Suppressor macrophage treated with lipopolysaccharide for 1 hour (primary cell): Measurements from ENCODE around the gene MET.
A peak's percentile ranks its signal among the peaks of the same experiment; 100 is the strongest.
"Not testable (repeated sequence)": the region's sequence is repeated elsewhere in the genome, so short reads cannot be mapped to it uniquely, and the experiment has no call there.

Experiments
- DNase-seq, 3 donors: peaks; one replicate each; pipeline ENCODE4 v3.0.0-alpha.2; 2020 to 2022

Gene MET

DNA sequence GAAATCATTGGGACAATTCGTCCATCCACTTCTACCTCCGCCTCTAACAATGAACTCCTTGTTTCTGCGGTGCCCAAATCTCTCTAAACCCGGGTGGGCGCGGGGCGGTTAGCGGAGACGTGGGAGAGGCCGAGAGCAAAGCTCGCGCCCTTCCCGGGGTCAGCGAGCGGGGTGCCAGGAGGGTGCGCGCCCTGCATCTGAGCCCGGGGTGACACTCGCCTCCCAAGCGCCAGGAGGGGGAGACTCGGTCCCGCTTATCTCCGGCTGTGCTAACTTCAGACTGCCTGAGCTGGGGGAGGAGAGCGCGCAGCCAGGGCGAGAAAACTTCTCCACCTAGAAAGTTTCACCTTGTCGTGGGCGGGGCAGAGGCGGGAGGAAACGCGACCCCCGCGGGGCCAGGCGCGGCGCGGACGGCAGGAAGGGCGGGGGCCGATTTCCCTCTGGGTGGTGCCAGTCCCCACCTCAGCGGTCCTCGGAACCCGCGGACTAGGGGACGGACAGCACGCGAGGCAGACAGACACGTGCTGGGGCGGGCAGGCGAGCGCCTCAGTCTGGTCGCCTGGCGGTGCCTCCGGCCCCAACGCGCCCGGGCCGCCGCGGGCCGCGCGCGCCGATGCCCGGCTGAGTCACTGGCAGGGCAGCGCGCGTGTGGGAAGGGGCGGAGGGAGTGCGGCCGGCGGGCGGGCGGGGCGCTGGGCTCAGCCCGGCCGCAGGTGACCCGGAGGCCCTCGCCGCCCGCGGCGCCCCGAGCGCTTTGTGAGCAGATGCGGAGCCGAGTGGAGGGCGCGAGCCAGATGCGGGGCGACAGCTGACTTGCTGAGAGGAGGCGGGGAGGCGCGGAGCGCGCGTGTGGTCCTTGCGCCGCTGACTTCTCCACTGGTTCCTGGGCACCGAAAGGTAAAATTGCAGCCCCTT, at the start of gene MET:
Gene MET, plus strand, starts transcription at position 516 of the 915 bp plus-strand sequence. CDS start 26,889 bp downstream, outside the sequence.
- peak; percentile 78 to 91 (median 87) for DNase-seq

DNA sequence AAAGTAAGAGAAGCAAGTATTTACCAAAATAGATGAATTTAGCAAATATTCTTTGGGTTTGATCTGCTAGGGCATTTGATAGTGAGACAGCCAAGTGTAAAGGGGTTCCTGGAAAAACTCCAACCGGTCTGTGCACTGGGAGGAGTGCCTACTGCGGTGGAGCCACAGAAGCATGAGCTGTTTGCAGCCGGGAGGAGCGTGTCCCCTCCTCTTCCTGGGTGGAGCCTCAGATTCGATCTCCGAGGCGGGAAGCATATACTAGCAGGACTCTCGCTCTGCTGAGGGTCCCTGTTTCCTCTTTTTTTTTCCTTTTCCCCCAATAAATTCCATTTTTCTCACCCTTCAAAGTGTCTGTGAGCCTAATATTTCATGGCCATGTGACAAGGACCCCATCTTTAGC, 45.1 kb upstream of the MET start:
- no peak for DNase-seq

DNA sequence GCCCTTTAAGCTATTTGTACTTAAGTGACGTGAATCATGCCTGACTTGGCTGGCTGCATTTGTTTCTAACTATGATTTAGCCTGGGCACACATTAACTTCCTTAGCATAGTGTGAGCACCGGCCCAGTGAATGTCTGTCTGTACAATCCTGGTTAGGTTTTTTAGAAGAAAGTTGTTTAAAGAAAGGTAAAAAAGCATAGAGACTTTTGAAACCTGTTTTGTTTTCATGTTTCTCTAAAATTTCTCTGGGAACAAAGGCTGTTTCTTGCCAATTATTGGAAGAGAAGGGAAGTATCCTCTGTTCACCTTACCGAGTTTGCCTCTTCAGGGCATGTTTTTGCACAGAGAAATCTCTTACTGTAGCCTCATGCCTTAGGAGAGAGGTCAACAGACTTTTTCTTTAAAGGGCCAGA, 42.9 kb upstream of the MET start:
- no peak for DNase-seq

DNA sequence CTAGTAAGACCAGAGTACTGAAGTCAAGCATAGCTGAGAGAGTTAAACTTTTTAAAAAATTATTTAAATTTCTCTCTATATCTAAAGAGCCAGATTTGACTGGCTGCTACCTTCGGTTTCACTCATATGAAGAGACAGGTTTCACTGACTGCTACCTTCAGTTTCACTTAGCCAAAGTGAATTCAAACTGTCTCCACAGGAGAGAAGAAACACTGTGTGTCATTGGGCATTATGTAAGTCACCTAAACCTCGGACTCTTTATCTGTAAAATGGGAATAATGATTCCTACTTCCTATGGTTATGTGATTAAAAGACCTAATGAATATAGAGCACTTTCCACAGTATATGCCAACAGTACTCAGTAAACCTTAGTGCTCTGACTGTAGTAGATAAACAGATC, 41.6 kb upstream of the MET start:
- peak in 1 of 3 donors; percentile 31 for DNase-seq

DNA sequence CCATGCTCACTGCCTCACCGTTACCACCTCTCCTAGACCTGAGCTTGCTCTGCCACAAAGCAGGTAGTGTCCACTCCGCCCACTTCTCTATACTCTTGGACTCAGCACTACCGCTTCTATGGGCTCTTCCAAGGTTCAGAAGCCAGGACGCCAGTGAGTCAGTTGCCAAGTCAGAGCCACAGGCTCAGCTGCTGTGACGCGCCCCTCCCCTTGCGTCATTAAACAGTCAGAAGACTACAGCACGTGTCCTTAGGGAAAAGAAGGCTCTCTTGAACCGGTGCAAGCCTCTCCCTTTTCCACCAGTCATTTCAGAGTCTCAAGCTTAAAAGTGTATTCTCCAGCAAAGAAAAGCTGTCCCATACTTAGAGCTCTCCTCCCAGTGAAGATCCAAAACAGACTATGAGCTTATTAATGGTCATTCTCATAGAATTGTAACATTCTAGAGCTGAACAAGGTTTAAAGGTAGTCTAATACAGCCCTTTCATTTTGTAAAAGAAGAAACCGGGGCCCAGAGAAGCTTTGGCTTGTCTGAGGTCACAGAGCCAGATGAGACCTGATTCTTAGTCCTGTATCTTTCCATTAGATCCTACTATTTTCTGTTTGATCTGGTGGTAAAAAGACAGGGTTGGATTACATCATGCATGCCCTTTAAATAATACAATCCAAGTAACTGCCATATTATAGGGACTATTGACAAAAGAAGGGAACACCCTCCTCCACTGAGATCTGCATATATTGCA, 40.9 kb upstream of the MET start:
- peak; percentile 92 to 94 (median 93) for DNase-seq

DNA sequence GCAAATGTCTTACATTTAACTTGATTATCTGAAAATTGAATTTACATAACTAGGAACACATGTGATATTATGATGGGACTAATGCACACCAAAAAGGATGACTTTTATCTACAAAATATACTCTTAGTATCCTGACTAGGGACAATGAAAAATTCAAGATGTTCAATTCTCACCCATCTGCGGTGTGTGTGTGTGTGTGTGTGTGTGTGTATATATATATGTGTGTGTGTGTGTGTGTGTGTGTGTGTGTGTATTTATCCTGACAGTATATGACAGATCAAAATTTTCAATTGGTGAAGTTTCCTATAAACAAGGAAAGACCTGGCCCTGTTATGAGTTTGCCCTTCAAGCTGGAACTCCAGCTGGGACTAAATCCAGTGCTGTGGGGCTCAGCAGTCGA, 40.3 kb upstream of the MET start:
- no peak for DNase-seq

DNA sequence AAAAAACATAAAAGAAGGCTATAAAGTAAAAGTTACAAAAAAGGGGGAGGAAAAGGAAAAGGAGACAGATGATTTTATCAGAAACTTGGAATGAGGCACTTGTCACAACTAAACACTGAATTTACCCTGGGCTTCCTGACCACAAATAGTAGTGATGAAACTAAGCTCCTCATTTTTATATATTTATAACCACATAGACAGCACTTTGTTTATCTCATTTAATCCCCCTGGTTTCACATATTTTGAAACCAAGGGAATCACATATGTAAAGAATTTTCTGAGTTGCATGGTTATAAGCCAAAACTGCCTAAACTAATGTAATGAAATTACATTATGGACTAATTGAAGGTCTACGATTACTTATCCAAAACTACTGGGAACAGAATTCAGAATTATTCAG, 39.6 kb upstream of the MET start:
- DNase-seq = peak; percentile 24 to 58 (median 50)

DNA sequence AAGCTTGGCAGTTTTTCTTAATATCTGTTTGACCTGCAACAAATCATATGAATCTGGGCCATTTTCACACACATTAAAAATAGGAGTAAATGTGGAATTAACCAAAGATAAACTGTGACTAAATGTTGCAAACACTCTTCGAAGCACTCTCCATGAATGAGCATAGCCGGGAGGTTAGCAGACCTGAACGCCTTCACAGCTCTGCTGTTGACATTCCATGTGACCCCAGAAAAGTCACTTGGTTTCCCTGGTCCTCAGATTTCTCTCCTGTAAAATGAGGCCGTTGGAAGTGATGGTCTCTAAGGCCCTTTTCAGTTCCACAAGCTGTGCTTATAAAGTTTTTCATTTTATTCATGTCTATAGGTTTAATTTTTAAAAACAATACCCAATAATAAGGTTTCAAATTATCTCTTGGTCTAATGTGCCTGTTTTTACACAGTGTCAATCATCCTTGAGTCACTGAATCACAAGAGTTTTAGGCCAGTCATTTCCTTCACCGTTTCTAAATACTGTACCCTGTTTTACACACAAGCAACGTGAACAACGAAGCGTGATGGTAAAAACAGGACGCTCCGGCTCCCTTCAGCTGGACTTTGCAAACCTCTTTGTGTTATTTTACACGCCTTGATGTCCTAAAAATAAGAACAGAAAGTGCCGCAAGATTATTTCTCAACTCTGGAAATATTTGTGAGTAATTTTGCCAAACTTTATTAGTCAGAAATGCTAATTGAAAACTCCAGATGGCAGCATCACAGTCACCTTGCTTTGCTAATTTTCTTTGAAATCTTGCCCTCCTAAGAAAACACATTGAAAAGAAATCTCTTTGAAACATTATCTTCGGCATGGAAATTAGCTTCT, 38.6 kb upstream of the MET start:
- peak; percentile 82 to 95 (median 93) for DNase-seq

DNA sequence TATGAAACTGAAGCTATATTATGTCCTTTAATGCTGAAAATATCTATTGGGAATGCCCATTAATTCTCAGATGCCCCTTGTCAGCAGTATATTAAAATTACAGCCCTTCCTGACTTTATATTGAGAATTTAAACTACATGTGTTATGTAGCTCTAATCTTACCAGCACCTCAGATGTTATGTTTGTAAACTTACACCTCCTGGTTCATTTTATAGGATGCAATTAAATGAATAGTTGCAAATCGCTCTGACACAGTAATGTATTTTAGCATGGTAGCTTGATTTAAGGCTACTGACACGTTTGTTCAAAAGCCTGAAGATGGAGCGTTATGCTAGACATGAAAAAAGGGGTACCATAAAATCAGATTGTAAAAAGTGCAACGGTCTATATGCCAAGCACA, 35.0 kb upstream of the MET start:
- DNase-seq = no peak

DNA sequence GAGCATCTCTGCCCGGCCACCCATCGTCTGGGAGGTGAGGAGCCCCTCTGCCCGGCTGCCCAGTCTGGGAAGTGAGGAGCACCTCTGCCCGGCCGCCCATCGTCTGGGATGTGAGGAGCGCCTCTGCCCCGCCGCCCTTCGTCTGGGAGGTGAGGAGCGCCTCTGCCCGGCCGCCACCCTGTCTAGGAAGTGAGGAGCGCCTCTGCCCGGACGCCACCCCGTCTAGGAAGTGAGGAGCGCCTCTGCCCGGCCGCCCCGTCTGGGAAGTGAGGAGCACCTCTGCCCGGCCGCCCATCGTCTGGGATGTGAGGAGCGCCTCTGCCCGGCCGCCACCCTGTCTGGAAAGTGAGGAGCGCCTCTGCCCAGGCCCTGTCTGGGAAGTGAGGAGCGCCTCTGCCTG, 33.4 kb upstream of the MET start:
- not testable (repeated sequence) for DNase-seq

DNA sequence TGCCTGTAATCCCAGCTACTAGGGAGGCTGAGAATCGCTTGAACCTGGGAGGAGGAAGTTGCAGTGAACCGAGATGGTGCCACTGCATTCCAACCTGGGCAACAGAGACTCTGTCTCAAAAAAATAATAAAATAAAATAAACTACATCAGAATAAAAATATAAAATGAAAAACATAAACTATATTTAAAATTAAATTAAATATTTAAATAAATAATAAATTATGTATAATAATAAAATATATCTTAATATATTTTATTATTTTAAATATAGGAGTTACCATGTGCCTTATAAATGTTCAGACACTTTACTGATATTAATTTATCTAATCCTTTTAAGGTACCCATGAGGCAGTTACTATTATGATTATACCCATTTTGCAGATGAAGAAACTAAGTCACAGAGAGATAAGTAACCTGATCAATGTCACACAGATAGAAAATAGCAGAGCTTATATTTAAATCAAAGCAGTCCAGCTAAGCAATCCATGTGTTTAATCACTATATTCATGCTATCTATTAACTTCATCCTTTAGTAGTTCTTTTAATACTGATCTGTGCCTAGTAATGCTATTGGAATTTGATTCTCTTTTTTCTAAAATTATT, 30.3 kb upstream of the MET start:
- DNase-seq = no peak

DNA sequence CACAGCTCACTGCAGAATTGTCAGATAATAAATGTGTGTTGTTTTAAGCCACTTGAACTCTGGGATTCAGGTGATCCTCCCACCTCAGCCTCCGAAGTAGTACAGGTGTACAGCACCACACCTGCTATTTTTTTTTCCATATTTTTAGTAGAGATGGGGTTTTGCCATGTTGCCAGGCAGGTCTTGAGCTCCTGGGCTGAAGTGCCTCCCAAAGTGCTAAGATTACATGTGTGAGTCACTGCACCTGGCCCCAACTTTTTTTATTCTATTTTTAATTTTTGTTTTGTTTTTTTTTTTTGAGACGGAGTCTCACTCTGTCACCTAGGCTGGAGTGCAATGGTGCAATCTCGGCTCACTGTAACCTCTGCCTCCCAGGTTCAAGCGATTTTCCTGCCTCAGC, 28.8 kb upstream of the MET start:
- not testable (repeated sequence) for DNase-seq

DNA sequence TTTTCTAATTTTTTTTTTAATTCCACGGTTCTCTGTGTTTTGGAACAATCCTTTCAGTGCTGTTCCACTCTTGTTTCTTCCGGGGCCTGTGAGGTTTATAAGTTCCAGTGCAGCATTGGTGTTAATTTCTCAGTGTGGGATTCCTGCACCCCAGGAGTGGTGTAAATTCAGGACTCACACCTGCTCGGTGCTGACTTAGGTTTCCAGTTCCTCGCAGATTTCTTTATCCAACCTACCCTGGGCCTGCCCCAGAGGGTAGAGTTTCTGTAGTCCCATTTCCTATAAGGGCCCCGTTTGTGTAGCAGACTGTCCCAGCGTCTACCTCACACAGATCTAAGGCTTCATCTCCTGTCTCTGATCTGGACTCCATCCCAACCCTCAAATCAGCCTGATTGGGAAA, 27.4 kb upstream of the MET start:
- no peak for DNase-seq

DNA sequence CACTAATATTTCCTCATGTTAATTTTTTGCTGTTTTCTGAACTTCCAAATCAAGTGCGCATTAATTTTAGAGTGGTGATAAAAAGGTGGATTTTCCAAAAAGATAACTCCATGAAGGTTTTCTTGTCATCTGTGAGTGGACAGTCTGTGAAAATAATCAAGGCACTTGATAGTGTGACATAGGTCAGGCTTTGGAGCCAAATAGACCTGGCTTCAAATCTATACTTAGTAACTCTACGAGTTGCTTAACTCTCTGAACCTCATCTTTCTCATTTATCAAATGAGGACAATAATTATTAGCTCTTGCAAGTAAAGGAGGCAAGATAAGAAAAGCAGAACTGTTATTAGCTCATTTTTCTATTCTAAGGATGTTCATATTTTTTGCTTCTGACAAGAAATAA, 24.7 kb upstream of the MET start:
- no peak for DNase-seq

DNA sequence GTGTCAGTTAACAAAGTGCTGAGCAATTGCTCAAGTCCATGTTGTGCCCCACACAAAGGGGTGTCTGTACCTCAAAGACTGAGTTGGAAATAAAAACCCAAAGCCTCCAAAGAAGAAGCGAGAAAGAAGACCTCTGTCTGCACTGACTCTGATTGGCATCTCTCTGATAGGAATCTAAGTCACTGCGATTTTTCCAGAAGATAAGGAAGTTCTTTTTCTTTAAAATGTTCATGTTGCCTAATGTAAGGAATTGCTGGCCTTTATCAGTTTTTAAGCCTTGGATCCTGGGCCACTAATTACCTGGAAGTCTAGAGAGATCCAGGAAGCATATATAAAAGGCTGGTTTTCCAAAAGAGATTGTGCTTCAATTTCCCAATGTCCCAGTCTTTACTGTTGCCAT, 24.1 kb upstream of the MET start:
- DNase-seq = no peak

DNA sequence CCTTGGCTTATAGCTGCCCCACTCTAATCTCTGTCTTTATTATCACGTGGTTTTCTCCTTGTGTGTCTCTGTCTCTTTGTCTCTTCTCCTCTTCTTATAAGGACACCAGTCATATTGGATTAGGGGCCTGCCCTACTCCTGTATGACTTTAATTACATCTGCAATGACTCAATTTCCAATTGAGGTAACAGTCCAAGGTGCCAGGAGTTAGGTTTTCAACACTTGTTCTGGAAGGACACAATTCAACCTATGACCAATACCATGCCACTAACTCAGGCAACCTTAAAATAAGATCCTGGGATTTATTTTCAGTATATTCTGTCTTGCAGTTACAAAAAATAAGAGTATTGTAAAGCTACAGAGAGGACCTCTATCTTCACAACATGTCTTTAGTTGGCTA, 21.6 kb upstream of the MET start:
- no peak for DNase-seq

DNA sequence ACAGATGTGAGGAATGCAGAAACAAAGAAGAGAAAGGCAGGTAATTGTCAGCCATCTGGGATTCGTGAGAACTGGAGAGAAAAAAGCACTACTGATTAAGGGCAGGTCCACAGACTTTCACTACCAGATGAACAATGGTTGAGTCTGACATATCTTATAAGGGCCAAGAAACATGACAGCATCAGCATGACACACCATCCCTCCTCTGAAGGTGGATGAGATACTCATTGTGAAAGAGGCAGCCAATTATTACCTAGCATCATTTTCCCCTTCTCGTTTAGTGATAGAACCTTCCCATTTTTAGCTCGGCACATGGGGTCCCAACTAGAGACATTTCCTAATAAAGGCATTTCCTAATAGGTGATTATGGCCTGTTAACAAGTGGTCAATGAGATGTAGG, 19.2 kb upstream of the MET start:
- no peak for DNase-seq

DNA sequence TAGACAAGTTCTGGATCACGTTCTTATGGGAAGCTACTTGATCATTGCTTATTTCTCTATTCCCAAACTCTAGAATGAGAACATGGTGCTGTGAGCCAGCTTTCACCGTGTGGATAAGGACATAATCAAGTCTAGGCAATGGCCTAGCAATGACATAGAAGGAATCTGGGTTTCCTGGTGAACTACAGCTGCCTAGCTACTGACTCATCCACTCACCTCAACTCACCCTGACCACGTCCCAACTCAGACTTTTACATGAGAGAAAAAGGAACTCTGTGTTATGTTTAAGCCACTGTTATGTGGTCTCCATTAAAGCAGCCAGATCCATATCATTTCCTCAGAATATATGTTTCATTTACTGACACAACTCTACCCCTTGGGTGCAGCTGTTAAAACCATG, 18.8 kb upstream of the MET start:
- no peak for DNase-seq

DNA sequence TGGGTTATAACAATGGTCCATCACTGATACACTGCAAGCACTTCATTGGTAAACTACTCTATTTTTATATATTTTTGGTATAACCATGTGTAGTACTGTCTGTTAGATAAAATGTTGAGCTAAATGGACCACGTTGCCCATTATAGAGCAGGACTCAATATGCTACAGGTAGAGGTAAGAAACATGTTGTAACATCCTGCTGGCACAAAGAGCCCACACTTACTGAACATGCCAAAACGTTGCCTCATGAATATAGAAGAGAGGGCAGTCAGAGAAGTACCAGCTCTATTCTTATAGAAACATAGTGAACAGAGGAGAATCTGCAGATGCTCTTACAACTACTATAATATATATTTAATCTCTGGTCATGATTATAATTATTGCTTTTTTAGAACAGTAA, 18.4 kb upstream of the MET start:
- no peak for DNase-seq

DNA sequence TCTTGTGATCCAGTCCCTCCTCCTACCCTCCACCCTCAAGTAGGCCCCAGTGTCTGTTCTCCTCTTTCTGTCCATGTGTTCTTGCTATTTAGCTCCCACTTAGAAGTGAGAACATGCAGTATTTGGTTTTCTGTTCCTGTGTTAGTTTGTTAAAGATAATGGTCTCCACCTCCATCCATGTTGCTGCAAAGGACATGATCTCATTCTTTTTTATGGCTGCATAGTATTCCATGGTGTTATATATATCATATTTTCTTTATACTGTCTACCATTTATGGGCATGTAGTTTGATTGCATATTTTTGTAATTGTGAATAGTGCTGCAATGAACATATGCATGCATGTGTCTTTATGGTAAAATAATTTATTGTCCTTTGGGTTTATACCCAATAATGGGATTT, 12.7 kb upstream of the MET start:
- not testable (repeated sequence) for DNase-seq

DNA sequence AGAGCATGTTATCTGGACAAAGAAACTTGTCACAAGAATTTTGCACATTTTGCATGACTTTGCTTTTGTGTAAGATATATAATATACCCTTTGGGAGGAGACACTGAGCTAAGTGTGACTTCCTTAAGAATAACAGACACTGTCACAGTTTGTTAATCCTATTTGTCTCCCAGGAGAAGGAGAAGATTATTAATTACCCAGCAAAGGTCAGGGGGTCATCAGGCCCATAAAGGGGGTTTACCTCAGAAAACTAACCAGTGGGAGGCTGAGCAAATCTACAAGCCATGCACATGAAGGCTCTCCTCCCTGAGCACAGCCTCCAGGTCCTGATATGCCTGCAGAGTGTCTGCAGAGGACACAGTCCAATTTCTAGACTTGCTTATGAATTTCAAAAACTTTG, 10.1 kb upstream of the MET start:
- DNase-seq = no peak

DNA sequence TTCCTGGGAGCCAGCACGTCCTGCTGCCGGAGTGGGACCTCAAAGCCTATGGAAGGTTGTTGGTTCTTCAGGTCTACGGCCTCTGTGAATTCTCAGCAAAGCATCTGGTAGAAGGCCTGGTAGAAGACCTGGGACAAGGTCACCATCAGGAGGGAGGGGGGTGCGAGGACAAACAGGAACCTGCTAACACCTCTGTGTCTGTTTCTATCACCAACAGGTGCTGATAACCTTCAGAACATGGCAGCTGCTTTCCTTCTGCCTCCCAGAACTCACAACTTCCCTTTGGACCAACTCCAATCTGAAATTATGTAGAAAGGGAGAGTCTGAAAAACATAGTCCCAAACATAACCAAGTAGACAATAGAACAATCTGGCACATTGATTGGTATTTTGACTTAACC, 8.3 kb upstream of the MET start:
- no peak for DNase-seq
